Amniotic epithelial cell (primary cell): ENCODE results near the gene COX6A1.

Experiments used
- DNase-seq: peaks from one replicate; pipeline ENCODE4 v3.0.0-alpha.2; 2010; ENCODE audit warnings: low read depth

The COX6A1 gene

GRCh38 chr12:120468325-120468820 lies 30.5 kb downstream of the COX6A1 start:
- peak; percentile 65 for DNase-seq

- peak; percentile 11 for DNase-seq
Measured at GRCh38 chr12:120468821-120469449, 31.0 kb downstream of the COX6A1 start.

- peak; percentile 95 for DNase-seq
Measured at GRCh38 chr12:120469450-120470149, 31.7 kb downstream of the COX6A1 start, which contains the start of gene SRSF9. TSS of gene SRSF9 (minus strand) at chr12:120469748. CDS start at chr12:120469609, 139 bp downstream.

- DNase-seq, result peak; percentile 25
Measured at GRCh38 chr12:120470150-120470784, 32.4 kb downstream of the COX6A1 start.

- DNase-seq, result peak; percentile 76
Measured at GRCh38 chr12:120472521-120472920, 34.6 kb downstream of the COX6A1 start.

DNA sequence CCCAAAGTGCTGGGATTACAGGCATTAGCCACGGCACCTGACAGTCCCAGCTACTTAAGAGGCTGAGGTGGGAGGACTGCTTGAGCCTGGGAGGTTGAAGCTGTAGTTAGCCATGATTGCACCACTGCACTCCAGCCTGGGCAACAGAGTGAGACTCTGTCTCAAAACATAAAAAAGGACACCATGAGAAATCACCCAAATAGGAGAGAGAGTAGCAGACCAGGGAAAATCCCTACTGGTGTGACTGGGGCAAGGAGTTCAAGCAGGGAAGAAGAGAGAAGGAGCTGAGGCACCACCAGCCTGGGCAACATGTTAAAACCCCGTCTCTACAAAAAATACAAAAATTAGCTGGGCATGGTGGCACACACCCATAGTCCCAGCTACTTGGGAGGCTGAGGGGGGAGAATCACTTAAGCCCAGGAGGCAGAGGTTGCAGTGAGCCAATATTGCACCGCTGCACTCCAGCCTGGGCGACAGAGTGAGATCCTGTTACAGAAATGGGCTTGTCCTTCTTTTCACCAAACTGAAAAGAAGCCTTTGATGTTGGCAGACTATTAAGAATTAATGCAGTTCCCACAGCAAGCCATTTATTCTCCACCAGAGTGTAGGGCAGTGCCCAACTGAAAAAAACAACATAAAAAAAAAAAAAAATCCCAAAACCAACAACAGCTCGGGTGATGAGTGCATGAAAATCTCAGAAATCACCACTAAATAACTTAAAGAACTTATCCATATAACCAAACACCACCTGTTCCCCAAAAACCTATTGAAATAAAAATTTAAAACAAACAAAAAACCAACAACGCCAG lies 36.1 kb downstream of the COX6A1 start:
- no peak for DNase-seq

- DNase-seq, result peak; percentile 72
Measured at GRCh38 chr12:120474616-120474960, 36.7 kb downstream of the COX6A1 start.

DNA sequence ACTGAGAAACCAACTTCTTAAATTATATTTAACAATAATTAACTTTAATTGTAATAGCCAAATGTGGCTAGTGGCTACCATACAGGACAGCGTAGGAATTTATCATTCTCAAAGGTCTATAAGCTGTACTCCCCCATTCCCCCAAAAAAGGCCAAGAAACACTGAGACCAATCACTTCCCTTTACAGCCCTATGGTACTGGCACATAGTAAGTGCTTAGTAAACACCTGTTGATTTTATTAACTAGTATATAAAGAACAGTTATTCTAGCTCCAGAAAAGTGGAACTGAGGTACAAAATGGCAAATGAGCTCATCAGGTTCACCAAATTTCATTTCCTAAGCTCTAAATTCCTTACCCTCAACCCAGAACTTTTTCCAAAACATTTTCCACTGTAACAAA lies 37.7 kb downstream of the COX6A1 start:
- no peak for DNase-seq

- no peak for DNase-seq
Measured at GRCh38 chr12:120479458-120479857, 41.5 kb downstream of the COX6A1 start.

DNA sequence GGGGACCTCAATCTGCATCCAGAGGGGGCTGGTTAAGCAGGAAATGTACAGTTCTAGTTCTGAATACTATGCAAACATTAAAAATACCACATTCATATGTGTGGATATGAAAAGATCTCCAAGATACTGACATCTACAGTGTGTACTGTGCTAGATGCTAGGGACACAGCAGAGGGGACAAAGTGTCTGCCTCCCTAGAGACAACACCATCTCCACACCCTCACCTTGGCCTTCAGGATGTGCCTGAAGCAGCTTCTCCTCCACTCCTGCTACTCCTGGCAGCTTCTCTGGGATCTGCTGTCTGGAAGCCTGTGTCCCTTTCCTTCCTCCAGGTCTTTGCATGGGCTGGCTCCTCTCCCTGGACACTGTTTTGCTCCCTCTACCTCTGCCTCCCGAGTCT lies 42.3 kb downstream of the COX6A1 start:
- DNase-seq, result no peak

DNA sequence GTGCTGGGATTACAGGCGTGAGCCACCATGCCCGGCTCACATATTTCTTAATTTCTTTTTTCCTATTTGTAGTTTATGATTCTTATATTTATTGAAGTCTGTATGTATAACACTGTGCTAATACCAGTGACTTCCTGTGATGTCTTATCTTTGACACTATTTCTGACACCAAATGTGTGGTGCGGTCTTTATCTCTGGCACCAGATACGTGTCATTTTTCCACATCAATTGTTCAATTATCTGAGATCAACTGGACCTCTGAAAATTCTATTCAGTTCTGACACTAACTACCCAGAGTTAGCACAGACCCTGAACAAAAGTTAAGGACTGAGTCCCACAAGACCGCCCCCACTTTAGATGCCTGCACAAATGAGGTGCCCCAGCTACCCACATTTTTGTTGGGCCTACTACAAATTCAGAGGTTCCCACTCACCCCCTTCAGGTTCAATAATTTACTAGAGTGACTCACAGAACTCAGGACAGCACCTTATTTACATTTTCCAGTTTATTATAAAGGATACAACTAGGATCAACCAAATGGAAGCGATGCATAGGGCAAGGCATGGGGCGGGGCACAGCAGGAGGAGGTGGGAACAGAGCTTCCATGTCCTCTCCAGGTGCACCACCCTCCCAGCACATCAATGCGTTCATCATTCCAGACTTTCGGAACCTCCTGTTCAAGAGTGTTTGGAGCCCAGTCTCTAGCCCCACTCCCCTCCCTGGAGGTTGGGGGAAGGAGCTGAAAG lies 43.3 kb downstream of the COX6A1 start:
- no peak for DNase-seq

DNA sequence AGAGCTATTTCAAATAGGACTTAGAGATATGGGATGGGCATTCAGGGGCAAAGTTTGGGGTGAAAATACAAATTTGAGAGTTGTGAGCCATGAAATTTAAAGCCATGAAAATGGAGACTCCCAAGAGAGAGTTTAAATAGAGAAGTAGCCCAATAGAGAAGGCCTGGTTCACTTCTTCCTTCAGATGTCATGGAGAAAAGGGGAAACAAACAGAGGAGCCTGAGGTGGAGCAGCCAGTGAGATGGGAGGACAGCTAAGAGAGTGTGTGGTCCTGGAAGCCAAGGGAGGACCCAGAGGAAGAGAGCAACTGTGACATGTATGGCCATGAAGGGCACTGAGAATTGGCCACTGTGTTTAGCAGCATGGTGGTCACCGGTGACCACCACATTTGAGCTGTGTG lies 45.7 kb downstream of the COX6A1 start:
- DNase-seq, result no peak

DNA sequence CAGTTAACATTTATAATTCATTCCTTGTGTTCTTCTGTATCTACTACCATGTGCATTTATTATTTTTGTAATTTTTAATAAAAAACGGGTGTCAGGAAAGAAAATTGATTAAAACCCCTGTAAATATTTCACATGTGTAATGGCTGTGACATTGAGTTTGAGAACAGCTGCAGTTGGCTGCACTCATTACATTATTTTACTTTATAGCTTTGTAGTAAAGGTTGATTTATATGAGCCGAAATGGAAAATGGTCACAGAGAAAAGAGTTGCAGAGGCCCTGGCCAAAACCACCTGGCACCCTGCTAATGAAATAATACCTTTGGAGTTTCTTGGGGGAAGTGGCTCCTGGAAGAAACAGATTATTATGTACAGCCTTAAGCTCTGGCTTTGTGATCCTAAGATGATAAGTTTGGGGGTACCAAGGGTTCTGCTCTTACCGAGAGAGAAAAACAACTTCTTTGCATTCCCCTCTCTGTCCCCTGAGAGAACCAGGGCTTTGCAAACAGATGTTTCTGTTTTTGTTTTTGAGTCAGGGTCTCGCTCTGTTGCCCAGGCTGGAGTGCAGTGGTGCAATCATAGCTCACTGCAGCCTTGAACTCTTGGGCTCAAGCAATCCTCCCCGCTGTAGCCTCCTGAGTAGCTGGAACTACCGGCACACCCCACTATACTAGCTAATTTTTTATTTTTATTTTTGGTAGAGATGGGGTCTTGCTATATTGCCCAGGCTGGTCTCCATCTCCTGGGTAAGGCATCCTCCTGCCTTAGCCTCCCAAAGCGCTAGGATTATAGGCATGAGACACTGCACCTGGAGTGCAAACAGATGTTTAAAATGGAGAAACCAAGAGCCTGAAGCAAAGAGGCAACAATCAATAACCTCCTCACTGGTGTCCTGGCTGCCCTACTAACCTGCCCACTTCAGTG lies 48.3 kb downstream of the COX6A1 start:
- no peak for DNase-seq

GRCh38 chr12:120487552-120487951 lies 49.6 kb downstream of the COX6A1 start:
- peak; percentile 54 for DNase-seq

- peak; percentile 53 for DNase-seq
Measured at GRCh38 chr12:120488057-120488640, 50.2 kb downstream of the COX6A1 start.

GRCh38 chr12:120489018-120489417 lies 51.1 kb downstream of the COX6A1 start:
- no peak for DNase-seq

DNA sequence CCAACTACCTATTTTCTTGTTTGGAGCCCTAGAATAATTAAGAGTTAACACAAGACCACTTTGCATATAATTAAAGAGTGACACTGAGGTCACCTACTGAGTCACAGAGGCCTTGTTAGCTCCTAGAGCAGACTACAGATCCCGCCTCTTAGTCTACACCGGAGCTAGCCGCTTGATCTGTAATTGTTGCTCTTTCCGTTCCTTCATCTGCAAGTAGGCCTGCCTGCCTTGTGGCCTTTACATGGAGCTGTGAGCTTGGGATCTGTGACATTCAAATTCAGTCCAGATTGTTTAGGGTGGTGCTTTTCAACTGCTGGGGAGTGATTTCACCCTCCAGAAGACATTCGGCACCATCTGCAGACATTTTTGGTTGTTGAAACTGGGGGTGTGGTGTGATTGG lies 52.4 kb downstream of the COX6A1 start:
- DNase-seq, result no peak
